Retina (tissue), 1 donor: ENCODE results near the gene TBC1D24.

Experiments
- DNase-seq: peaks from one replicate; pipeline ENCODE4 v3.0.0-alpha.2; 2016

TBC1D24 gene

GRCh38 chr16:2500430-2500917 lies 25.5 kb downstream of the TBC1D24 start:
- DNase-seq: no peak

GRCh38 chr16:2500918-2501750 lies 26.2 kb downstream of the TBC1D24 start:
- peak; percentile 97 for DNase-seq

- DNase-seq: no peak
Observed at GRCh38 chr16:2501946-2502895, 27.3 kb downstream of the TBC1D24 start.

- DNase-seq: no peak
Observed at GRCh38 chr16:2505695-2506094, 30.8 kb downstream of the TBC1D24 start.

GRCh38 chr16:2507052-2507659 lies 32.2 kb downstream of the TBC1D24 start:
- no peak for DNase-seq

- no peak for DNase-seq
Observed at GRCh38 chr16:2507665-2508064, 32.7 kb downstream of the TBC1D24 start.

GRCh38 chr16:2508722-2509400 lies 33.9 kb downstream of the TBC1D24 start:
- no peak for DNase-seq

- DNase-seq: no peak
Observed at GRCh38 chr16:2511128-2511800, 36.3 kb downstream of the TBC1D24 start.

GRCh38 chr16:2511996-2512734 lies 37.2 kb downstream of the TBC1D24 start:
- DNase-seq: no peak

- DNase-seq: no peak
Observed at GRCh38 chr16:2512735-2513404, 37.9 kb downstream of the TBC1D24 start.

- DNase-seq: peak; percentile 93
Observed at GRCh38 chr16:2513405-2514332, 38.7 kb downstream of the TBC1D24 start, which contains the start of gene ATP6V0C. Gene ATP6V0C (plus strand): TSS chr16:2513952. CDS start chr16:2514104, 152 bp downstream.

GRCh38 chr16:2514333-2515179 lies 39.6 kb downstream of the TBC1D24 start:
- DNase-seq: peak; percentile 32

GRCh38 chr16:2515180-2515851 lies 40.4 kb downstream of the TBC1D24 start:
- DNase-seq: no peak

GRCh38 chr16:2516391-2517240 lies 41.7 kb downstream of the TBC1D24 start:
- DNase-seq: no peak

GRCh38 chr16:2517954-2518605 lies 43.2 kb downstream of the TBC1D24 start:
- DNase-seq: no peak
